ENCODE data around the gene RUBCNL.

DNA sequence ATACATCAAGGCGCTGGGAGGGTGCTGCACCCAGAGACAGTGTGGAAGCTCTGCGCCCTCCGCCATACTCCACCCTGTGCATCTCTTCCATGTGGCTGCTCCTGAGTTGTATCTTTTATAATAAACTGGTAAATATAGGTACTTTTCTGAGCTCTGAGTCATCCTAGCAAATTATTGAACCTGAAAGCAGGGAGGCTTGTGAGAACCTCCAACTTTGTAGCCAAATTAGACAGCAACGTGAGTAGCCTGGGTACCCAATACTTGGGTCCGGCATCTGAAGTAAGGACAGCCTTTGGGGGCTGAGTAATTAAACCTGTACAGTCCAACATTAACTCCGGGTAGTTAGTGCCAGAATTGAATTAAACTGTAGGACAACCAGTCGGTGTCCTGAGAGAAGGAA, 57.4 kb downstream of the RUBCNL start:
- TF ChIP-seq, protein P1, sequence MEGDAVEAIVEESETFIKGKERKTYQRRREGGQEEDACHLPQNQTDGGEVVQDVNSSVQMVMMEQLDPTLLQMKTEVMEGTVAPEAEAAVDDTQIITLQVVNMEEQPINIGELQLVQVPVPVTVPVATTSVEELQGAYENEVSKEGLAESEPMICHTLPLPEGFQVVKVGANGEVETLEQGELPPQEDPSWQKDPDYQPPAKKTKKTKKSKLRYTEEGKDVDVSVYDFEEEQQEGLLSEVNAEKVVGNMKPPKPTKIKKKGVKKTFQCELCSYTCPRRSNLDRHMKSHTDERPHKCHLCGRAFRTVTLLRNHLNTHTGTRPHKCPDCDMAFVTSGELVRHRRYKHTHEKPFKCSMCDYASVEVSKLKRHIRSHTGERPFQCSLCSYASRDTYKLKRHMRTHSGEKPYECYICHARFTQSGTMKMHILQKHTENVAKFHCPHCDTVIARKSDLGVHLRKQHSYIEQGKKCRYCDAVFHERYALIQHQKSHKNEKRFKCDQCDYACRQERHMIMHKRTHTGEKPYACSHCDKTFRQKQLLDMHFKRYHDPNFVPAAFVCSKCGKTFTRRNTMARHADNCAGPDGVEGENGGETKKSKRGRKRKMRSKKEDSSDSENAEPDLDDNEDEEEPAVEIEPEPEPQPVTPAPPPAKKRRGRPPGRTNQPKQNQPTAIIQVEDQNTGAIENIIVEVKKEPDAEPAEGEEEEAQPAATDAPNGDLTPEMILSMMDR (IDR thresholded peaks at IDR 0.05), result no peak
- no peak for TF ChIP-seq POLR2A (IDR thresholded peaks at IDR 0.05)

Data from body of pancreas (tissue), 4 donors.